Heart left ventricle (tissue), 16 donors: Measurements from ENCODE around the gene OGFRL1. TPM values are rescaled to one million over a fixed set of nuclear protein-coding genes. Genes with fewer than 3 reads are reported as not detected.

ENCODE experiments used
- ATAC-seq, 4 donors: fragments of 200-7000 bp; cut with Tn5 transposase; one replicate each; pipeline ENCODE4 v1.9.1; 2020 to 2022; ENCODE audit warnings: moderate library complexity in 4 of 4, mild to moderate bottlenecking in 3 of 4, moderate number of reproducible peaks in 1 of 4
- DNase-seq, 5 donors: peaks; one replicate each; pipeline ENCODE4 v3.0.0-alpha.2; 2020
- H3K27ac ChIP-seq, 12 donors: fragments of 200-600 bp; sonication (generic) in 4 of 12; one replicate each; pipeline versions ENCODE4 v1.5.0 to v1.8.0; 2016 to 2022; ENCODE audit warnings: mild to moderate bottlenecking in 2 of 12
- H3K27me3 ChIP-seq, 9 donors: fragments of 200-600 bp; sonication (generic) in 2 of 9; one replicate each; pipeline versions ENCODE4 v1.5.1 to v1.8.0; 2016 to 2022; ENCODE audit warnings: mild to moderate bottlenecking in 3 of 9
- H3K36me3 ChIP-seq, 9 donors: fragments of 200-600 bp; sonication (generic) in 2 of 9; one replicate each; pipeline versions ENCODE4 v1.5.0 to v1.8.0; 2018 to 2022; ENCODE audit warnings: mild to moderate bottlenecking in 2 of 9
- H3K4me1 ChIP-seq, 12 donors: fragments of 200-600 bp; sonication (generic) in 4 of 12; one replicate each; pipeline versions ENCODE4 v1.5.0 to v1.8.0; 2016 to 2022; ENCODE audit warnings: mild to moderate bottlenecking in 3 of 12
- H3K4me3 ChIP-seq, 12 donors: fragments of 200-600 bp; sonication (generic) in 4 of 12; one replicate each; pipeline versions ENCODE4 v1.5.0 to v1.8.0; 2017 to 2022; ENCODE audit warnings: mild to moderate bottlenecking in 9 of 12, moderate library complexity in 4 of 12
- H3K9me3 ChIP-seq, 12 donors: fragments of 200-600 bp; sonication (generic) in 4 of 12; one replicate each; pipeline versions ENCODE4 v1.5.0 to v1.8.0; 2016 to 2022; ENCODE audit warnings: mild to moderate bottlenecking in 1 of 12
- POLR2A ChIP-seq, 2 donors: fragments of 450-650 bp; IDR thresholded peaks; one replicate each; pipeline ENCODE4 v1.6.1; 2017; ENCODE audit warnings: antibody characterized with exemption in 2 of 2, mild to moderate bottlenecking in 2 of 2, moderate library complexity in 2 of 2
- WGBS, 4 donors: extraction: QIAGEN DNeasy Blood & Tissue Kit in 2 of 4; methylation state at CpG; one replicate each; pipeline versions ENCODE4 v1.1.5 to v1.1.7; 2013 to 2018; 5-methylcytosine and 5-hydroxymethylcytosine counted together
- intact Hi-C, 10 donors: fragments of 100-400 bp; cut with DNase I; formaldehyde crosslinking; loops; one replicate each; pipeline versions ENCODE4 v1.11.1 to v1.14.2; 2022
- polyA plus RNA-seq, 2 donors: library from polyadenylated mRNA; stranded (reverse); fragments of 200-250 nt; gene quantifications; one replicate each; pipeline ENCODE4 v1.2.3, GENCODE V29; 2013
- total RNA-seq, 9 donors: library from RNA; depleted of rRNA in 2 of 9; stranded (reverse); fragments of >200 nt in 2 of 9; fragmentation: NEBNext Ultra II Directional in 3 of 9; extraction: Animal tissue kit (Norgen Biotek cat#: 25700) in 3 of 9; gene quantifications; one replicate each; pipeline versions ENCODE4 v1.1.0 to v1.2.4, GENCODE V29; 2016 to 2023
- TF ChIP-seq, protein P1 (sequence below), 12 donors: fragments of 200-600 bp; sonication (generic) in 4 of 12; IDR thresholded peaks; one replicate each; pipeline versions ENCODE4 v1.5.0 to v1.8.0; 2018 to 2022; ENCODE audit warnings: antibody characterized with exemption in 12 of 12, mild to moderate bottlenecking in 5 of 12
- donor health status: ischemic (EF 13 %, LVEDD 7.1; RV severe dilation, severe dysfunction).
- donor health status: healthy with polysubstance abuse.
- donor health status: DM: no; HTN: yes; CAD: no.
- donor health status: DM: no; HTN: no; CAD: no.
- donor health status: ischemic (EF 25% LVEDD 6.9; RV normal size, moderate dysfunction).
- donor health status: ischemic (EF 25% LVEDD 5.7; RV mildly dilated, moderate dysfunction).
- donor health status: healthy.
- donor health status: DM: yes; HTN: yes; CAD: no.
- donor health status: ischemic (EF 35%, LVEDD 5.7; RV mildly dilated, moderate dysfunction).
- donor health status: nonischemic (EF 11% LVEDD 7.7; RV severe dilation, severe dysfunction).
- donor health status: DM: yes; HTN: yes; CAD: no.
- donor health status: PGD.
- donor health status: ischemic (EF 29% LVEDD 5.4; RV normal size, mild dysfunction).
- donor health status: nonischemic (EF 23%, LVEDD 6.1; RV moderate dilation, normal function).

Gene OGFRL1
- total and polyA plus RNA-seq, 11 donors = 2.7 to 18.5 (median 7.7) TPM

DNA sequence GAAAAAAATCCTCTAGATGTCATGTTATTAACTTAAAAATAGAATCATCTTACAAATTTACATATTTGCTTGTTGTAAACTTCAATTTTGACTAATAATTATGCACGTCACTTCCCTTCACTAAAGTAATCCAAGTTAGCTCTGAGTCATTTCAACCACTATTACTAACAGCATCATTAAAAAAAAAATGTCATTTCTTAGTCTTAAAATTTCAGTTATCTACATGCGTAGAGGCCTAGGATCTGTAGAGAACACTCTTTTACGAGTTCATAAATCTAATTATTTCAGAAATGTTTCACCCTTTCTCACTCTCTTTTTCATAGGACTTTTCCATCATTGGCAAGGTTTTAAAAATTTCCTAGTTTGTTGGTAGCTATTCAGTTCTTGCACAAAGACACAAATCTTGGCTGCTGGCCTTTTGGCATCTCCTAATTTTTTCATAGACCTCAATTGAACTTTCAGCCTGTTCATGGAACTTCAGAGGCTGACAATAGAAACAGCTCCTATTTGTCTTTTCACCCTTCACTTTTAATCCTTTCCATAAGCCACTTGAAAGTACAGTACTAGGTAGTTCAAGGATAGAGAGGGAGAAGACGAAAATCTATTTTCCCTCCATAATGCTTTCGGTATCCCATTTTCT is 61.5 kb downstream of the OGFRL1 start:
- Histone ChIP-seq H3K4me1 (peaks cover 0 to 34% (median 18%) of the 10 kb centered on the region in 12 donors), H3K27ac (peak overlapping the region in 11 of 12 donors; percentile 43 to 75 (median 56)), H3K36me3 (no peaks in the 10 kb centered on the region), H3K9me3 (no peaks in the 10 kb centered on the region), H3K27me3 (no peaks in the 10 kb centered on the region), H3K4me3 (no peak overlapping the region)
- ATAC-seq (peak; percentile 46 to 79 (median 64)), DNase-seq (peak in 3 of 5 donors; percentile 51 to 60 (median 57))
- WGBS, 4 donors = 54 to 68% (median 55%) methylated on average over 5 of the region's 5 CpGs
- intact Hi-C loops = loop anchor here (1.0 to 10.0 kb wide), 6 partner anchors 63 to 163 kb away; partner anchors contain the start of gene OGFRL1 (in 6 of the 10)
- TF ChIP-seq, protein P1, sequence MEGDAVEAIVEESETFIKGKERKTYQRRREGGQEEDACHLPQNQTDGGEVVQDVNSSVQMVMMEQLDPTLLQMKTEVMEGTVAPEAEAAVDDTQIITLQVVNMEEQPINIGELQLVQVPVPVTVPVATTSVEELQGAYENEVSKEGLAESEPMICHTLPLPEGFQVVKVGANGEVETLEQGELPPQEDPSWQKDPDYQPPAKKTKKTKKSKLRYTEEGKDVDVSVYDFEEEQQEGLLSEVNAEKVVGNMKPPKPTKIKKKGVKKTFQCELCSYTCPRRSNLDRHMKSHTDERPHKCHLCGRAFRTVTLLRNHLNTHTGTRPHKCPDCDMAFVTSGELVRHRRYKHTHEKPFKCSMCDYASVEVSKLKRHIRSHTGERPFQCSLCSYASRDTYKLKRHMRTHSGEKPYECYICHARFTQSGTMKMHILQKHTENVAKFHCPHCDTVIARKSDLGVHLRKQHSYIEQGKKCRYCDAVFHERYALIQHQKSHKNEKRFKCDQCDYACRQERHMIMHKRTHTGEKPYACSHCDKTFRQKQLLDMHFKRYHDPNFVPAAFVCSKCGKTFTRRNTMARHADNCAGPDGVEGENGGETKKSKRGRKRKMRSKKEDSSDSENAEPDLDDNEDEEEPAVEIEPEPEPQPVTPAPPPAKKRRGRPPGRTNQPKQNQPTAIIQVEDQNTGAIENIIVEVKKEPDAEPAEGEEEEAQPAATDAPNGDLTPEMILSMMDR (IDR thresholded peaks at IDR 0.05) = no peak
- TF ChIP-seq POLR2A (IDR thresholded peaks at IDR 0.05) = no peak

DNA sequence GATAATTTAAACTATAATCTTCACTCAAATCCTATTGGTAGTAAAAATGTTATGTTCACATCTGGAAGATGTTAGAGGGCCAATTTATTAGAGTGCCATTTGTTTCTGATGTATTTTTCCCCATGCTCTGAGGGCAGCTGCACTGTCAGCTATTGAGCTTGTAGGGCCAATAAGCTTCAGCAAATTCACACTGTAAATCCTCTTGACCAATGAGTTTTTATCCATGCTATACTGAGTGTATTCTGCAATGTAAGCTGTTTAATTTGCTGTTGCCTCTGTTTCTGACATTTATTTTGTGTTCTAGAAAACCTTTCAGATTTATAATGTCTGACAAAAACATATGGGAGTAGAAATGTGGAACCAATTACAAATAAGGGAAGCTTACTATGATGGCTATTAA is 62.6 kb downstream of the OGFRL1 start:
- Histone ChIP-seq H3K27ac (peak overlapping the region in 11 of 12 donors; percentile 43 to 75 (median 56)), H3K4me1 (peaks cover 0 to 32% (median 18%) of the 10 kb centered on the region in 12 donors), H3K4me3 (no peak overlapping the region), H3K36me3 (no peaks in the 10 kb centered on the region), H3K9me3 (peaks cover 0 to 8% (median 0%) of the 10 kb centered on the region in 12 donors), H3K27me3 (no peaks in the 10 kb centered on the region)
- DNase-seq (no peak), ATAC-seq (no peak)
- intact Hi-C loops = loop anchor here in 3 of 10 donors (2.0 to 5.0 kb wide), 3 partner anchors 64 to 160 kb away; partner anchors contain the start of gene OGFRL1 (in 1 of the 3)
- TF ChIP-seq POLR2A (IDR thresholded peaks at IDR 0.05) = no peak
- TF ChIP-seq, protein P1 (IDR thresholded peaks at IDR 0.05) = no peak
